Mesendoderm (in vitro differentiated cells): ENCODE results near the gene RPS6KC1.

Experiments
- DNase-seq: peaks from one replicate; pipeline ENCODE4 v3.0.0; 2013
- H2AK5ac ChIP-seq: 2 replicates; pipeline ENCODE4 v1.6.1; 2013; ENCODE audit warnings: low read length, inconsistent platforms
- H2BK120ac ChIP-seq: 2 replicates; pipeline ENCODE4 v1.6.1; 2013; ENCODE audit warnings: low read depth, mild to moderate bottlenecking, low read length, moderate library complexity, mixed read lengths
- H2BK15ac ChIP-seq: replicated peaks from 2 replicates; pipeline ENCODE4 v1.6.1; 2013; ENCODE audit warnings: low read depth, mild to moderate bottlenecking, moderate library complexity
- H2BK5ac ChIP-seq: 2 replicates; pipeline ENCODE4 v1.6.1; 2013; ENCODE audit warnings: low read length, inconsistent platforms
- H3K18ac ChIP-seq: 2 replicates; pipeline ENCODE4 v1.6.1; 2013; ENCODE audit warnings: mild to moderate bottlenecking, low read length, mixed read lengths
- H3K23ac ChIP-seq: one replicate; pipeline ENCODE4 v1.6.1; 2013; ENCODE audit warnings: low read length
- H3K27ac ChIP-seq: 2 replicates; pipeline ENCODE4 v1.5.1; 2013; ENCODE audit warnings: low read depth, mild to moderate bottlenecking, inconsistent platforms, low read length, moderate library complexity
- H3K27me3 ChIP-seq: 2 replicates; pipeline ENCODE4 v1.6.1; 2013; ENCODE audit warnings: low read length, control low read depth, mild to moderate bottlenecking, inconsistent platforms; ENCODE audit not compliant: insufficient read depth, poor library complexity
- H3K36me3 ChIP-seq: 2 replicates; pipeline ENCODE4 v1.6.1; 2013; ENCODE audit warnings: low read length, inconsistent platforms; ENCODE audit not compliant: control insufficient read depth, insufficient read depth
- H3K4ac ChIP-seq: one replicate; pipeline ENCODE4 v1.6.1; 2013; ENCODE audit warnings: low read depth, mild to moderate bottlenecking, low read length, moderate library complexity
- H3K4me1 ChIP-seq: 2 replicates; pipeline ENCODE4 v1.6.1; 2013; ENCODE audit warnings: low read depth, low read length, inconsistent platforms; ENCODE audit not compliant: control insufficient read depth
- H3K4me2 ChIP-seq: 2 replicates; pipeline ENCODE4 v1.6.1; 2013; ENCODE audit warnings: low read length
- H3K4me3 ChIP-seq: 2 replicates; pipeline ENCODE4 v1.5.1; 2013; ENCODE audit warnings: mild to moderate bottlenecking, low read length
- H3K56ac ChIP-seq: one replicate; pipeline ENCODE4 v1.6.1; 2013; ENCODE audit warnings: low read length
- H3K79me1 ChIP-seq: 2 replicates; pipeline ENCODE4 v1.6.1; 2013; ENCODE audit warnings: low read length, inconsistent platforms
- H3K79me2 ChIP-seq: 2 replicates; pipeline ENCODE4 v1.6.1; 2013; ENCODE audit warnings: mild to moderate bottlenecking, low read length; ENCODE audit not compliant: control insufficient read depth, insufficient read depth
- H3K9ac ChIP-seq: 2 replicates; pipeline ENCODE4 v1.6.1; 2013; ENCODE audit warnings: low read length, inconsistent platforms
- H4K5ac ChIP-seq: one replicate; pipeline ENCODE4 v1.6.1; 2013; ENCODE audit warnings: low read length
- H4K8ac ChIP-seq: one replicate; pipeline ENCODE4 v1.6.1; 2013; ENCODE audit warnings: low read depth, mild to moderate bottlenecking, control low read depth, low read length, moderate library complexity
- WGBS: extraction: QIAGEN DNeasy Blood & Tissue Kit; methylation state at CpG from one replicate; pipeline ENCODE4 v1.1.7; 2013; ENCODE audit warnings: low lambda C conversion rate, missing lambda C conversion rate; ENCODE audit not compliant: insufficient coverage; ENCODE audit errors: extremely low coverage; 5-methylcytosine and 5-hydroxymethylcytosine counted together

The RPS6KC1 gene

GRCh38 chr1:213264531-213264930, 213.5 kb downstream of the RPS6KC1 start:
- Histone ChIP-seq H4K8ac (no peak overlapping the region), H3K4me2 (no peak overlapping the region), H3K56ac (no peak overlapping the region), H2AK5ac (no peak overlapping the region), H4K5ac (no peak overlapping the region), H3K4me3 (no peak overlapping the region), H3K79me1 (no peaks in the 10 kb centered on the region), H2BK15ac (no peak overlapping the region), H3K4me1 (peaks cover 3% of the 10 kb centered on the region), H3K27me3 (no peaks in the 10 kb centered on the region), H3K4ac (no peak overlapping the region), H3K79me2 (no peaks in the 10 kb centered on the region), H3K9ac (no peak overlapping the region), H3K23ac (no peak overlapping the region), H2BK120ac (no peak overlapping the region), H3K18ac (no peak overlapping the region), H3K27ac (no peak overlapping the region), H2BK5ac (no peak overlapping the region), H3K36me3 (no peaks in the 10 kb centered on the region)
- no peak for DNase-seq
- WGBS = no CpG with 5 or more reads among the region's 1 CpG

- Histone ChIP-seq H2BK15ac (no peak overlapping the region), H2BK5ac (no peak overlapping the region), H3K18ac (no peak overlapping the region), H3K79me1 (no peaks in the 10 kb centered on the region), H2AK5ac (no peak overlapping the region), H2BK120ac (no peak overlapping the region), H3K4me3 (no peak overlapping the region), H3K27ac (no peak overlapping the region), H4K5ac (no peak overlapping the region), H3K56ac (no peak overlapping the region), H3K9ac (no peak overlapping the region), H3K27me3 (no peaks in the 10 kb centered on the region), H3K4me1 (no peaks in the 10 kb centered on the region), H3K23ac (no peak overlapping the region), H3K4me2 (no peak overlapping the region), H3K36me3 (no peaks in the 10 kb centered on the region), H4K8ac (no peak overlapping the region), H3K4ac (no peak overlapping the region), H3K79me2 (no peaks in the 10 kb centered on the region)
- DNase-seq = no peak
- no CpG with 5 or more reads among the region's 2 CpGs for whole genome bisulfite sequencing
Measured at GRCh38 chr1:213266983-213267772, 216.1 kb downstream of the RPS6KC1 start.

- no peak overlapping the region for H3K56ac ChIP-seq
Measured at GRCh38 chr1:213268221-213268620, 217.2 kb downstream of the RPS6KC1 start.

GRCh38 chr1:213269829-213270228, 218.8 kb downstream of the RPS6KC1 start:
- Histone ChIP-seq H3K23ac (no peak overlapping the region), H3K79me2 (no peaks in the 10 kb centered on the region), H3K4me2 (no peak overlapping the region), H2BK120ac (no peak overlapping the region), H3K4me3 (no peak overlapping the region), H3K56ac (no peak overlapping the region), H3K4ac (no peak overlapping the region), H2BK5ac (no peak overlapping the region), H3K36me3 (no peaks in the 10 kb centered on the region), H2BK15ac (no peak overlapping the region), H4K8ac (no peak overlapping the region), H3K4me1 (no peaks in the 10 kb centered on the region), H3K27ac (no peak overlapping the region), H2AK5ac (no peak overlapping the region), H3K27me3 (no peaks in the 10 kb centered on the region), H3K9ac (no peak overlapping the region), H4K5ac (no peak overlapping the region), H3K18ac (no peak overlapping the region), H3K79me1 (no peaks in the 10 kb centered on the region)
- no peak for DNase-seq
- WGBS = no CpG with 5 or more reads among the region's 1 CpG

More at GRCh38 chr1:213268221-213268620, 217.2 kb downstream of the RPS6KC1 start:
- Histone ChIP-seq H3K36me3 (no peaks in the 10 kb centered on the region), H2BK120ac (no peak overlapping the region), H2AK5ac (no peak overlapping the region), H3K4me2 (no peak overlapping the region), H3K79me2 (no peaks in the 10 kb centered on the region), H3K23ac (no peak overlapping the region), H3K27me3 (no peaks in the 10 kb centered on the region), H2BK5ac (no peak overlapping the region), H3K4ac (no peak overlapping the region), H3K4me1 (no peaks in the 10 kb centered on the region), H2BK15ac (no peak overlapping the region), H3K27ac (no peak overlapping the region), H4K8ac (no peak overlapping the region), H3K9ac (no peak overlapping the region), H3K4me3 (no peak overlapping the region), H3K79me1 (no peaks in the 10 kb centered on the region), H4K5ac (no peak overlapping the region), H3K18ac (no peak overlapping the region)
- DNase-seq = no peak

GRCh38 chr1:213273546-213273945, 222.5 kb downstream of the RPS6KC1 start:
- DNase-seq = no peak
- H3K56ac ChIP-seq = no peak overlapping the region
- H4K8ac ChIP-seq = no peak overlapping the region
- H2BK120ac ChIP-seq = no peak overlapping the region
- no peak overlapping the region for H2AK5ac ChIP-seq
- no peak overlapping the region for H3K4me2 ChIP-seq
- H3K27ac ChIP-seq = no peak overlapping the region
- H3K79me1 ChIP-seq = no peaks in the 10 kb centered on the region
- H2BK5ac ChIP-seq = no peak overlapping the region
- H2BK15ac ChIP-seq = no peak overlapping the region
- no CpG with 5 or more reads among the region's 2 CpGs for WGBS
- no peaks in the 10 kb centered on the region for H3K4me1 ChIP-seq
- H3K4ac ChIP-seq = no peak overlapping the region
- H3K18ac ChIP-seq = no peak overlapping the region
- no peak overlapping the region for H4K5ac ChIP-seq
- H3K36me3 ChIP-seq = no peaks in the 10 kb centered on the region
- H3K27me3 ChIP-seq = no peaks in the 10 kb centered on the region
- H3K23ac ChIP-seq = no peak overlapping the region
- H3K4me3 ChIP-seq = no peak overlapping the region
- H3K9ac ChIP-seq = no peak overlapping the region
- H3K79me2 ChIP-seq = no peaks in the 10 kb centered on the region

- H3K36me3 ChIP-seq = no peaks in the 10 kb centered on the region
Measured at GRCh38 chr1:213274140-213274539, 223.1 kb downstream of the RPS6KC1 start.

More at GRCh38 chr1:213274140-213274539, 223.1 kb downstream of the RPS6KC1 start:
- Histone ChIP-seq H3K4me3 (no peak overlapping the region), H3K23ac (no peak overlapping the region), H3K27ac (no peak overlapping the region), H2BK120ac (no peak overlapping the region), H2AK5ac (no peak overlapping the region), H3K9ac (no peak overlapping the region), H2BK15ac (no peak overlapping the region), H3K79me1 (no peaks in the 10 kb centered on the region), H3K4me1 (no peaks in the 10 kb centered on the region), H3K56ac (no peak overlapping the region), H4K5ac (no peak overlapping the region), H3K79me2 (no peaks in the 10 kb centered on the region), H3K27me3 (no peaks in the 10 kb centered on the region), H3K4me2 (no peak overlapping the region), H4K8ac (no peak overlapping the region), H2BK5ac (no peak overlapping the region), H3K4ac (no peak overlapping the region), H3K18ac (no peak overlapping the region)
- no peak for DNase-seq
